NCI-H345 (cell line): ENCODE data around the gene GINS1.
A peak's percentile ranks its signal among the peaks of the same experiment; 100 is the strongest.

Experiments
- DNase-seq: peaks from one replicate; lab custom pipeline; 2025; lab: John Stamatoyannopoulos, UW

The GINS1 gene

GRCh38 chr20:25494506-25495188 lies 87.2 kb downstream of the GINS1 start:
- DNase-seq: no peak

- peak; percentile 80 for DNase-seq
These were observed 87.8 kb downstream of the GINS1 start for GRCh38 chr20:25495189-25495824.

- no peak for DNase-seq
These were observed 88.9 kb downstream of the GINS1 start for GRCh38 chr20:25496165-25496967.

GRCh38 chr20:25496968-25497401 lies 89.5 kb downstream of the GINS1 start:
- DNase-seq: no peak

- no peak for DNase-seq
These were observed 90.3 kb downstream of the GINS1 start for GRCh38 chr20:25497586-25498279.
